ENCODE measurements around the gene PKN3. TPM values are rescaled to one million over a fixed set of nuclear protein-coding genes. Genes with fewer than 3 reads are reported as not detected.
"Not testable (repeated sequence)": the region's sequence is repeated elsewhere in the genome, so short reads cannot be mapped to it uniquely, and the experiment has no call there.

Gene PKN3
- polyA plus RNA-seq, 1 donor from 2014 or later: 0.06 TPM

DNA sequence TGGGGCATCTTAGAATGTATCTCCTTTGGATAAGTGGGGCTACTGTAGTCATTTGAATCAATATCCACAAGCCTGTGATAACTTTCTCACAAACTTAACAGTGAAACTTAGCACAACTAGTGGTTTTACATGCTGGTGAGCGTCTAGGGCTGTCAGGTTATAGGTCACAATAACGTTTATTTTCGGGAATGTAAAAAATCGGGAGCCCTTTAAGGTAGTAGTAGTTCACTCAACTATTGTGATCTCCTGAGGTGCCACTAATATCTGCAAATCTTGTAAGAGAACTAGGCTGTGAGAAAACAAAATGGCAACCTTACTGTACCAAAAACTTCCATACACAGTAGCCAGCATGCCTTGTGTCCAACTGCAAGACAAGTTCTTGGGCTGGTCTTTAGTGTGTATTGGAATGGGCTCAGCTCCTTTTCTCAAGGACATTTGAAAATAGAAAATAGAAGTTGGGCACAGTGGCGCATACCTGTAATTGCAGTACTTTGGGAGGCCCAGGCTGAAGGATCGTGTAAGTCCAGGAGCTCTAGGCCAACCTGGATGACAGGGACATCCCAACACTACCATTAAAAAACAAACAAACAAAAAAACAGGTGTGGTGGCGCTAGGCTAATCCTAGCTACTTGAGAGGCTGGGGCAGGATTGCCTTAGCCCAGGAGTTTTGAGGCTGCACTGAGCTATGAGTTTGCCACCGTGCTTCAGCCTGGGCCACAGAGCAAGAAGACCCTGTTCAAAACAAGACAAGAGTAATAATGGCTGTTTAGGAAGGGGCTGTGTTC is 5.2 kb upstream of the PKN3 start (continued):
- TF ChIP-seq EP300 (conservative IDR thresholded peaks at IDR 0.05; ENCODE audit: poor library complexity, severe bottlenecking): no peak
- no peak for TF ChIP-seq MXI1 (conservative IDR thresholded peaks at IDR 0.05; ENCODE audit: poor library complexity, severe bottlenecking)

DNA sequence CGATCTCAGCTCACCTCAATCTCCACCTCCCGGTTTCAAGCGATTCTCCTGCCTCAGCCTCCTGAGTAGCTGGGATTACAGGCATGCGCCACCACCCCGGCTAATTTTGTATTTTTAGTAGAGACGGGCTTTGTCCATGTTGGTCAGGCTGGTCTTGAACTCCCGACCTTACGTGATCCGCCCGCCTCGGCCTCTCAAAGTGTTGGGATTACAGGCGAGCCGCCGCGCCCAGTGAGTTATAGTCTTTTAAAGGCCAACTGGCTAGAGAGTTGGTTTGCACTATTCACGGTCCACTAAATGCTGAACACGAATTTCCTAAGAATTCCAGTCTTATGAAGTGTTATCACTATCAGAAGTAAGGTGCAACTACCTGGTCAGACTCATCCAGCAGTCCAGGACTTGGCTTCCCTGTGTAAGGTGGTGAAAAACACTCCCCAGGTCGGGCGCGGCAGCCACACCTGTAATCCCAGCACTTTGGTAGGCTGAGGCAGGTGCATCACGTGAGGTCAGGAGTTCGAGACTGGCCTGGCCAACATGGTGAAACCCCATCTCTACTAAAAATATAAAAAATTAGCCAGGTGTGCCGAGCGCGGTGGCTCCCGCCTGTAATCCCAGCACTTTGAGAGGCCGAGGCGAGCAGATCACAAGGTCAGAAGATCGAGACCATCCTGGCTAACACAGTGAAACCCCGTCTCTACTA is 3.1 kb upstream of the PKN3 start:
- H3K9ac ChIP-seq (ENCODE audit: low read length); H3F3A ChIP-seq (ENCODE audit: insufficient read depth, low read length, poor library complexity, severe bottlenecking); H3K79me2 ChIP-seq (replicated peaks; ENCODE audit: insufficient read depth, low read length); H2AFZ ChIP-seq (ENCODE audit: low read depth, low read length); H4K20me1 ChIP-seq (ENCODE audit: insufficient read depth); H3K4me2 ChIP-seq (ENCODE audit: low read length); H3K9me2 ChIP-seq (ENCODE audit: insufficient read depth, low read length); H3K9me3 ChIP-seq (ENCODE audit: low read length); H3K4me3 ChIP-seq (ENCODE audit: low read length); H3K27ac ChIP-seq (ENCODE audit: low read length); H3K27me3 ChIP-seq (ENCODE audit: insufficient read depth, low read depth, low read length); H3K36me3 ChIP-seq (ENCODE audit: insufficient read depth, low read length): not testable (repeated sequence)

DNA sequence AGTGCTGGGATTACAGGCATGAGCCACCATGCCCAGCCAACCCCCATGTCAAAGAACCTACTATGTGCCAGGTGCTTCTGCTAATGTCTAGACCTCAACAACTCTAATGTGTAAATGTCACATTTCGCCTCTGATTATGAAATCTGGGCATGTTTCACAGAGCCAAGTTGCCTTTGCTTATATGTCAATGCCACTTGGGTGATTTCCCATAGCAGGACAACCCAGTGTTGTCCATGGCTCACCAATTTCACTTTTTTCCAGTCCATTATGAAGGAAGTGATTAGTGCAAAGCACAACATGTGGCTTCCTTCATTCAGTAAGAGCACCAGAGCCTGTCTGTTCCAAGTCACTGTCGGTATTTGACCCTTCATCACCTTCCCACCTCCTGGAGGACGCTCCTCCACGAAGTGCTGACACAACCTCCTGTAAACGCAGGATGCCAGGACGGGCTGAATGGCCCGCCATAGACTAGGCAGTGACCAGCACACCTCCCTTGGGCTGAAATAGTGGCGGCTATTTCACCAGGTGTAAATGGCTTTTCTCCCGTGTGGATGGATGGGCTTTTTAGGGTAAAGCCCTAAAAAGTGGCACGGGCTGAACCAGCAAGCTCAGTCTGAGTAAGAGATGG is 962 bp upstream of the PKN3 start:
- H3K36me3 ChIP-seq (ENCODE audit: insufficient read depth, low read length): no peaks in the 10 kb centered on the region
- no peak overlapping the region for H3K4me2 ChIP-seq (ENCODE audit: low read length)
- H3K9ac ChIP-seq (ENCODE audit: low read length): no peak overlapping the region
- H3K27ac ChIP-seq (ENCODE audit: low read length): no peak overlapping the region
- H3K79me2 ChIP-seq (replicated peaks; ENCODE audit: insufficient read depth, low read length): no peaks in the 10 kb centered on the region
- no peaks in the 10 kb centered on the region for H3K9me3 ChIP-seq (ENCODE audit: low read length)
- H3K4me3 ChIP-seq (ENCODE audit: low read length): no peak overlapping the region
- H3K9me2 ChIP-seq (ENCODE audit: insufficient read depth, low read length): no peaks in the 10 kb centered on the region
- TF ChIP-seq RAD21 (conservative IDR thresholded peaks at IDR 0.05) (no peak), EZH2 (IDR thresholded peaks at IDR 0.05; ENCODE audit: borderline replicate concordance, insufficient read depth, low read length, poor library complexity, severe bottlenecking) (no peak), POLR2AphosphoS5 (IDR thresholded peaks at IDR 0.05) (no peak), TAF1 (IDR thresholded peaks at IDR 0.05; ENCODE audit: low read depth) (no peak), EP300 (conservative IDR thresholded peaks at IDR 0.05; ENCODE audit: poor library complexity, severe bottlenecking) (no peak), MXI1 (conservative IDR thresholded peaks at IDR 0.05; ENCODE audit: poor library complexity, severe bottlenecking) (no peak), SMC3 (conservative IDR thresholded peaks at IDR 0.05; ENCODE audit: poor library complexity) (no peak)
- TF ChIP-seq, protein P1, sequence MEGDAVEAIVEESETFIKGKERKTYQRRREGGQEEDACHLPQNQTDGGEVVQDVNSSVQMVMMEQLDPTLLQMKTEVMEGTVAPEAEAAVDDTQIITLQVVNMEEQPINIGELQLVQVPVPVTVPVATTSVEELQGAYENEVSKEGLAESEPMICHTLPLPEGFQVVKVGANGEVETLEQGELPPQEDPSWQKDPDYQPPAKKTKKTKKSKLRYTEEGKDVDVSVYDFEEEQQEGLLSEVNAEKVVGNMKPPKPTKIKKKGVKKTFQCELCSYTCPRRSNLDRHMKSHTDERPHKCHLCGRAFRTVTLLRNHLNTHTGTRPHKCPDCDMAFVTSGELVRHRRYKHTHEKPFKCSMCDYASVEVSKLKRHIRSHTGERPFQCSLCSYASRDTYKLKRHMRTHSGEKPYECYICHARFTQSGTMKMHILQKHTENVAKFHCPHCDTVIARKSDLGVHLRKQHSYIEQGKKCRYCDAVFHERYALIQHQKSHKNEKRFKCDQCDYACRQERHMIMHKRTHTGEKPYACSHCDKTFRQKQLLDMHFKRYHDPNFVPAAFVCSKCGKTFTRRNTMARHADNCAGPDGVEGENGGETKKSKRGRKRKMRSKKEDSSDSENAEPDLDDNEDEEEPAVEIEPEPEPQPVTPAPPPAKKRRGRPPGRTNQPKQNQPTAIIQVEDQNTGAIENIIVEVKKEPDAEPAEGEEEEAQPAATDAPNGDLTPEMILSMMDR (IDR thresholded peaks at IDR 0.05; ENCODE audit: poor library complexity, severe bottlenecking): no peak
- TF ChIP-seq, protein P2, sequence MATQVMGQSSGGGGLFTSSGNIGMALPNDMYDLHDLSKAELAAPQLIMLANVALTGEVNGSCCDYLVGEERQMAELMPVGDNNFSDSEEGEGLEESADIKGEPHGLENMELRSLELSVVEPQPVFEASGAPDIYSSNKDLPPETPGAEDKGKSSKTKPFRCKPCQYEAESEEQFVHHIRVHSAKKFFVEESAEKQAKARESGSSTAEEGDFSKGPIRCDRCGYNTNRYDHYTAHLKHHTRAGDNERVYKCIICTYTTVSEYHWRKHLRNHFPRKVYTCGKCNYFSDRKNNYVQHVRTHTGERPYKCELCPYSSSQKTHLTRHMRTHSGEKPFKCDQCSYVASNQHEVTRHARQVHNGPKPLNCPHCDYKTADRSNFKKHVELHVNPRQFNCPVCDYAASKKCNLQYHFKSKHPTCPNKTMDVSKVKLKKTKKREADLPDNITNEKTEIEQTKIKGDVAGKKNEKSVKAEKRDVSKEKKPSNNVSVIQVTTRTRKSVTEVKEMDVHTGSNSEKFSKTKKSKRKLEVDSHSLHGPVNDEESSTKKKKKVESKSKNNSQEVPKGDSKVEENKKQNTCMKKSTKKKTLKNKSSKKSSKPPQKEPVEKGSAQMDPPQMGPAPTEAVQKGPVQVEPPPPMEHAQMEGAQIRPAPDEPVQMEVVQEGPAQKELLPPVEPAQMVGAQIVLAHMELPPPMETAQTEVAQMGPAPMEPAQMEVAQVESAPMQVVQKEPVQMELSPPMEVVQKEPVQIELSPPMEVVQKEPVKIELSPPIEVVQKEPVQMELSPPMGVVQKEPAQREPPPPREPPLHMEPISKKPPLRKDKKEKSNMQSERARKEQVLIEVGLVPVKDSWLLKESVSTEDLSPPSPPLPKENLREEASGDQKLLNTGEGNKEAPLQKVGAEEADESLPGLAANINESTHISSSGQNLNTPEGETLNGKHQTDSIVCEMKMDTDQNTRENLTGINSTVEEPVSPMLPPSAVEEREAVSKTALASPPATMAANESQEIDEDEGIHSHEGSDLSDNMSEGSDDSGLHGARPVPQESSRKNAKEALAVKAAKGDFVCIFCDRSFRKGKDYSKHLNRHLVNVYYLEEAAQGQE (IDR thresholded peaks at IDR 0.05; ENCODE audit: borderline replicate concordance): no peak
- H3K27me3 ChIP-seq (ENCODE audit: insufficient read depth, low read depth, low read length): peaks cover 3% of the 10 kb centered on the region
- H2AFZ ChIP-seq (ENCODE audit: low read depth, low read length): no peak overlapping the region
- no peaks in the 10 kb centered on the region for H3F3A ChIP-seq (ENCODE audit: insufficient read depth, low read length, poor library complexity, severe bottlenecking)
- H4K20me1 ChIP-seq (ENCODE audit: insufficient read depth): no peaks in the 10 kb centered on the region
